Mononuclear cell (primary cell): ENCODE data around the gene NUP107. TPM values are rescaled to one million over a fixed set of nuclear protein-coding genes. Genes with fewer than 3 reads are reported as not detected.
"Not testable (repeated sequence)": the region's sequence is repeated elsewhere in the genome, so short reads cannot be mapped to it uniquely, and the experiment has no call there.

Experiments used
- H3K27me3 ChIP-seq: 2 replicates; pipeline ENCODE4 v1.6.0; 2011; ENCODE audit warnings: low read length, control low read depth; ENCODE audit not compliant: insufficient read depth
- H3K4me1 ChIP-seq: 2 replicates; pipeline ENCODE4 v1.5.1; 2011; ENCODE audit warnings: mild to moderate bottlenecking, low read length, control low read depth; ENCODE audit not compliant: insufficient read depth
- H3K4me3 ChIP-seq: 2 replicates; pipeline ENCODE4 v1.5.1; 2011; ENCODE audit warnings: mild to moderate bottlenecking, low read length, moderate library complexity
- H3K9me3 ChIP-seq: 2 replicates; pipeline ENCODE4 v1.5.1; 2011; ENCODE audit warnings: low read depth, mild to moderate bottlenecking, control low read depth, low read length
- total RNA-seq: library from RNA; depleted of rRNA; stranded (reverse); fragments of >200 nt; gene quantifications from one replicate; pipeline ENCODE4 v1.2.3, GENCODE V29; 2012

The NUP107 gene
- total RNA-seq, 1 donor = 86.6 TPM

DNA sequence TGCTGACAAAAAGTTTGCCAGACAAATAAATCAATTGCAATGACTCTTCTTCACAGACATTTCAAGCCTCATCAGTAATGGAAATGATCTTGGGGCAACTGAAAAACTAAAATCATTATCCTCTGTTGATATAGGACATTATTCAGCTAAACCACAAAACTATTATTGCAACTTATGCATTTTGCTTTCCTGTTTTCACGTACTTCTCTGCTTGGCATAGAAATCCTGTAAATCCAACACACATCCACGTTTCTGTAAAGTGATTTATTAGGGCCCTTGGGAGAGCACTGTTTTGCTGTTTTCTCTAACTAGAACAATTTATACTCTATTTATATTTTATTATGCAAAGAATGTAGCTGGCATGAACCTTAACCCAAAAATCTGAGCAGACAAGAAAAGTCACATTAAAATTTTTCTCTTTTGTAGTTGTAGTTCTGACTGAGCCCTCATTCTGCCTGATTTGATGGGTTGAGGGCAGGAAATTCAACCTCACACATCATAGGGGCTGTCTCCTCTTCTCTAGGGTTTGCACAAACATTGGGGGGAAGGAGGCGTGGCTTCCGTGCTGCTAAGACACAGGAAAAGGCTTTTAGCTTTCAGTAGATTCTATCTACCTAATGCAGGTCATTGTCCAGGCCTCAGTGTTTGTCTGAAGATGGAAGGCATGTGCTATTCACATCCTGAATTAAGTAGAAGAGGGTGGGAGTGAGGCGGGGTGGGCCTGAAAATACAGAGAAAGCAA lies 11.5 kb upstream of the NUP107 start:
- peaks cover 26% of the 10 kb centered on the region for H3K4me1 ChIP-seq
- no peak overlapping the region for H3K4me3 ChIP-seq

DNA sequence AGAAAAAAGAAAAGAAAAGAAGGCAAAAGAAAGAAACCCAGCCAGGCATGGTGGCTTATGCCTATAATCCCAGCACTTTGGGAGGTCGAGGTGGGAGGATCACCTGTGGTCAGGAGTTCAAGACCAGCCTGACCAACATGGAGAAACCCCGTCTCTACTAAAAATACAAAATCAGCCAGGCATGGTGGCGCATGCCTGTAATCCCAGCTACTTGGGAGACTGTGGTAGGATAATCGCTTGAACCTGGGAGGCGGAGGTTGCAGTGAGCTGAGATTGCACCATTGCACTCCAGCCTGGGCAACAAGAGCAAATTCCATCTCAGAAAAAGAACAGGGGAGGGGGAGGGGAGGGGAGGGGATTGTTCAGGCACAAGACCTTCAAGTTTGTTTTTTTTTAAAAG lies 9.9 kb upstream of the NUP107 start:
- peaks cover 26% of the 10 kb centered on the region for H3K4me1 ChIP-seq
- H3K4me3 ChIP-seq, H3K27me3 ChIP-seq, H3K9me3 ChIP-seq: not testable (repeated sequence)

More for the DNA sequence above, 11.5 kb upstream of the NUP107 start:
- no peaks in the 10 kb centered on the region for H3K9me3 ChIP-seq
- H3K27me3 ChIP-seq = no peaks in the 10 kb centered on the region

DNA sequence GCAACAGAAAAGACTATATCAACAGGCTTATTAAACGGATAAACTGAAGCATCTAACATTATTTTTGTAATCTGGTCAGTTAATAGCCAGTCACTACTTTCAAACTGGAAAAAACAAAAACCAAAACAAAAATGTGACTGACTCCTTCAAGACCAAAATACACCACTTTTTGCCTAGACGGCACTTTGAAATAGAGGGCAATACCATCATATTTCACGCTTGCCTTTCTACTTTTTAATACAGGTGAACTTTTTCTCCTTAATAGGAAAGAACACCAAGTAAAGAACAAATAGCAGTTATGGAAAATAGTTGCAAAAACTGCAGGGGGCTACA lies 550 bp upstream of the NUP107 start:
- Histone ChIP-seq H3K27me3 (no peaks in the 10 kb centered on the region), H3K4me3 (peak overlapping the region; percentile 94), H3K4me1 (peaks cover 9% of the 10 kb centered on the region), H3K9me3 (no peaks in the 10 kb centered on the region)

DNA sequence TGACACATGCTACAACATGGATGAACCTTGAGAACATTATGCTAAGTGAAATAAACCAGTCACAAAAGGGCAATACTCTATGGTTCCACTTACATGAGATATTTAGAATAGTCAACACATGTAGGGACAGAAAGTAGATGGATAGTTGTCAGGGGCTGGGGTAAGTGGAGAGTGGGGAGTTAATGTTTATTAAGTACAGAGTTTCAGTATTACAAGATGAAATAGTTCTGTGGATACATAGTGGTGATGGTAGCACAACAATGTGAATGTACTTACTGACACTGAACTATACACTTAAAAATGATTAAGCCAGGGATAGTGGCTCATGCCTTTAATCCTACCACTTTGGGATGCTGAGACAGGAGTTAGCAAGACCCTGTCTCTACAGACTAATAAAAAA lies 8.7 kb downstream of the NUP107 start:
- Histone ChIP-seq H3K9me3 (no peaks in the 10 kb centered on the region), H3K27me3 (no peaks in the 10 kb centered on the region), H3K4me1 (no peaks in the 10 kb centered on the region), H3K4me3 (no peak overlapping the region)

DNA sequence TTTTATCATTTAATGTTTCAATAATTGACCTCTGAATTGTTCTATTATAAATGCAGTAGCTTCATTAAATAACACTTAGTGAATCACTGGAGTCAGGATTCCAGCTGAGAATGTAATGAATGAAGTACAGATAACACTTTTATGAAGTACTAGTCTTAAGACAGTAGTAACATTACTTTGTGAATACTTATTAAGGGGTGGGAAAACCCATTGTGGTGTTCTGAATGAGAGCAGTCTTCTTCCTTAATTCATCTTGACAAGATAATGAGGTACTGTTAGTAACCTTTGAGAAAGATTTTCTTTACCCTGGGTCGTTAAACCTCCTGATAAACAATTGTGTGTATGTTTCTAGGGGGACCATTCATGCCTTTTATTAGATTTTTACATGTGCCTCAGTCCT lies 12.7 kb downstream of the NUP107 start:
- H3K4me1 ChIP-seq = no peaks in the 10 kb centered on the region
- H3K4me3 ChIP-seq = no peak overlapping the region
- no peaks in the 10 kb centered on the region for H3K27me3 ChIP-seq
- no peaks in the 10 kb centered on the region for H3K9me3 ChIP-seq

DNA sequence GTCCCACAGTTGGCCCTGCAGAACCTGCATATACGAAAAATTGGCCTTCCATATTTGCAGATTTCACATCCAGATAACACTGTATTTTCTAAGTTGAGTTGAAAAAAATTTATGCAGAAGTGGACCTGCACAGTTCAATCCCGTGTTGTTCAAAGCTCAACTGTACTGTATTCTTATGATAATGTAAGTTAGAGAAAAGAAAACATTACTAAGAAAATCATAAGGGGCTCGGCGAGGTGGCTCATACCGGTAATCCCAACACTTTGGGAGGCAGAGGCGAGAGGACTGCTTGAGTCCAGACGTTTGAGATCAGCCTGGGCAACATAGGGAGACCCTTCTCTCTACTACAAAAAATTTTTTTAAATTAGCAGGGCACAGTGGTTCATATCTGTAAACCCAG lies 41.0 kb downstream of the NUP107 start:
- Histone ChIP-seq H3K9me3 (no peaks in the 10 kb centered on the region), H3K4me1 (no peaks in the 10 kb centered on the region), H3K4me3 (no peak overlapping the region), H3K27me3 (no peaks in the 10 kb centered on the region)

DNA sequence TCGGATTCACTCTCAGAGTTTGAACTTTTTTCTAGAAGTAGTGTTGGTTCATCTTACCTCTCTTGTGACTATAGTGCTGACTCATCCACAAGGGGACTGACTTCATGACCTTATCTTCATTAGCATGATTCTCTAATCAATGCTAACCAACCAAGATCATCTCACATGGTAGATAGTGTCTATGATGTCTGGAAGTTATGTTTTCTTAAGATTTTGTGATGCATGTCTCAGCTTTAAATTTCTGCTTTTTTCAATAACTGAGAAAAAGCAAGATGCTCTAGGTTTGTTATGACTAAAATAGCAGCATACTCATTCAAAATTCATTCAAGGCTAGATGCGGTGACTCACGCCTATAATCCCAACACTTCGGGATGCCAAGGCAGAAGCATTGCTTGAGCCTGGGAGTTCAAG lies 46.9 kb downstream of the NUP107 start:
- H3K4me3 ChIP-seq = no peak overlapping the region
- no peaks in the 10 kb centered on the region for H3K27me3 ChIP-seq
- no peaks in the 10 kb centered on the region for H3K9me3 ChIP-seq
- H3K4me1 ChIP-seq = no peaks in the 10 kb centered on the region

DNA sequence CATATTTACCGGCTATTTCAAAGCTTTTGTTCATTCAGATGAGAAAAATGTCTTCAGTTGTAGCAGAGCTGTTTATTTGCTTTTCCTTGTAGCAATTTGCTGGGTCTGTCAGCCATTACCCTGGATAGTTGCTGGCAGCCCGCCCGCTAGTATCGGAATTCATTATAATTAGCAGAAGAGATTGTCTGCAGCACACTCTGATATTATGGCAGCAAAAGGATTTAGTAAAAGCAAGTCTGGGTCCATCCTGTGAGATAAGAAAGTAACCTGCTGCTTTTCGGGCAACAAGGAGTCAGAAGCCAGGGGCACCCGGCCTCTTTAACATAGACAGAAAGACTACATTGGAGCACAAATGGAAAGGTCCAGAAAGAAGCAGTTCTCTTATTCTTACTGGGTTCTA lies 53.1 kb downstream of the NUP107 start:
- Histone ChIP-seq H3K4me3 (no peak overlapping the region), H3K4me1 (peaks cover 4% of the 10 kb centered on the region), H3K27me3 (no peaks in the 10 kb centered on the region), H3K9me3 (no peaks in the 10 kb centered on the region)

DNA sequence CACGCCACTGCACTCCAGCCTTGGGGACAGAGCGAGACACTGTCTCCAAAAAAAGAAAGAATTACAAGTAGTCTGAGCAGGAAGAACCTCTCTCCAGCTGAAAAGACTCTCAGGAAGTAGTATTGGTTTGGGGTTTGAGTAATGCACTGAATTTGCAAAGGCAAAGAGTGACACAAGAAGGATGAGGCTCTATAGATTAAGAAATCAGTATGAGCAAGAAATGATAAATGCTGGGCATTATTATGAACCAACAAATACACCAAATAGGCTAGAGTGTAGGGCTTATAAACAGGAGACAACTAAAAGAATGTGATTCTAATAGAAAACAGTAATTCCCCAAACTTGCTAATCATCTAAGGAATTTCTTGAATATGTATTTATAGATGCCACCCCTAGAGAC lies 56.6 kb downstream of the NUP107 start:
- H3K9me3 ChIP-seq = no peaks in the 10 kb centered on the region
- H3K4me1 ChIP-seq = peaks cover 17% of the 10 kb centered on the region
- no peaks in the 10 kb centered on the region for H3K27me3 ChIP-seq
- H3K4me3 ChIP-seq = no peak overlapping the region

- Histone ChIP-seq H3K9me3 (no peaks in the 10 kb centered on the region), H3K4me3 (peak overlapping the region; percentile 86), H3K27me3 (no peaks in the 10 kb centered on the region), H3K4me1 (peaks cover 24% of the 10 kb centered on the region)
Measured at GRCh38 chr12:68745376-68745903, 58.7 kb downstream of the NUP107 start.

- Histone ChIP-seq H3K27me3 (no peaks in the 10 kb centered on the region), H3K9me3 (no peaks in the 10 kb centered on the region), H3K4me1 (peaks cover 24% of the 10 kb centered on the region), H3K4me3 (peak within 1 kb of the TSS; percentile 86)
Measured at GRCh38 chr12:68745904-68746571, 59.3 kb downstream of the NUP107 start, which contains the start of gene SLC35E3. SLC35E3 (plus strand) TSS chr12:68746176; CDS start chr12:68746378, 202 bp downstream.

GRCh38 chr12:68746572-68747180 lies 59.9 kb downstream of the NUP107 start:
- Histone ChIP-seq H3K4me1 (peaks cover 24% of the 10 kb centered on the region), H3K27me3 (no peaks in the 10 kb centered on the region), H3K9me3 (no peaks in the 10 kb centered on the region), H3K4me3 (peak overlapping the region; percentile 86)

GRCh38 chr12:68749443-68749842 lies 62.7 kb downstream of the NUP107 start:
- H3K4me3 ChIP-seq = no peak overlapping the region
- no peaks in the 10 kb centered on the region for H3K9me3 ChIP-seq
- peaks cover 24% of the 10 kb centered on the region for H3K4me1 ChIP-seq
- no peaks in the 10 kb centered on the region for H3K27me3 ChIP-seq

GRCh38 chr12:68749861-68750260 lies 63.1 kb downstream of the NUP107 start:
- Histone ChIP-seq H3K4me3 (no peak overlapping the region), H3K4me1 (peaks cover 20% of the 10 kb centered on the region), H3K9me3 (no peaks in the 10 kb centered on the region), H3K27me3 (no peaks in the 10 kb centered on the region)

GRCh38 chr12:68750506-68750905 lies 63.7 kb downstream of the NUP107 start:
- no peaks in the 10 kb centered on the region for H3K27me3 ChIP-seq
- peaks cover 18% of the 10 kb centered on the region for H3K4me1 ChIP-seq

More at GRCh38 chr12:68750506-68750905, 63.7 kb downstream of the NUP107 start:
- no peaks in the 10 kb centered on the region for H3K9me3 ChIP-seq
- no peak overlapping the region for H3K4me3 ChIP-seq
